GM23338 (cell line): ENCODE measurements around the gene SYK. TPM values are rescaled to one million over a fixed set of nuclear protein-coding genes. Genes with fewer than 3 reads are reported as not detected.

Experiments
- ATAC-seq: fragments of 200-7000 bp; cut with Tn5 transposase; 3 replicates; pipeline ENCODE4 v1.9.1; 2020
- DNase-seq: peaks from one replicate; pipeline ENCODE4 v3.0.0-alpha.2; 2015; ENCODE audit warnings: low spot score
- H2AFZ ChIP-seq: fragments of 200-600 bp; sonication (generic); 2 replicates; pipeline ENCODE4 v1.8.0; 2016; ENCODE audit warnings: antibody characterized with exemption, mild to moderate bottlenecking, moderate library complexity
- H3F3A ChIP-seq: fragments of 200-600 bp; sonication (generic); replicated peaks from 2 replicates; pipeline ENCODE4 v1.8.0; 2017; ENCODE audit warnings: antibody characterized with exemption, mixed run types, low read depth
- H3K27ac ChIP-seq: fragments of 200-600 bp; sonication (generic); 2 replicates; pipeline ENCODE4 v1.6.1; 2016; ENCODE audit warnings: low read depth
- H3K27me3 ChIP-seq: fragments of 200-600 bp; sonication (generic); 2 replicates; pipeline ENCODE4 v1.8.0; 2016; ENCODE audit warnings: mild to moderate bottlenecking, mixed run types, moderate library complexity; ENCODE audit not compliant: insufficient read depth
- H3K36me3 ChIP-seq: fragments of 200-600 bp; sonication (generic); 2 replicates; pipeline ENCODE4 v1.8.0; 2016; ENCODE audit warnings: mild to moderate bottlenecking; ENCODE audit not compliant: insufficient read depth
- H3K4me1 ChIP-seq: fragments of 200-600 bp; sonication (generic); 2 replicates; pipeline ENCODE4 v1.8.0; 2016; ENCODE audit warnings: mild to moderate bottlenecking, moderate library complexity; ENCODE audit not compliant: insufficient read depth
- H3K4me2 ChIP-seq: fragments of 200-600 bp; sonication (generic); 2 replicates; pipeline ENCODE4 v1.7.1; 2017; ENCODE audit warnings: mixed run types
- H3K4me3 ChIP-seq: fragments of 200-600 bp; sonication (generic); 2 replicates; pipeline ENCODE4 v1.6.1; 2016; ENCODE audit warnings: mixed run types
- H3K79me2 ChIP-seq: fragments of 200-600 bp; sonication (generic); replicated peaks from 2 replicates; pipeline ENCODE4 v1.8.0; 2017; ENCODE audit warnings: mild to moderate bottlenecking; ENCODE audit not compliant: insufficient read depth
- H3K9me2 ChIP-seq: fragments of 200-600 bp; sonication (generic); 2 replicates; pipeline ENCODE4 v1.8.0; 2017; ENCODE audit not compliant: insufficient read depth
- H4K20me1 ChIP-seq: fragments of 200-600 bp; sonication (generic); replicated peaks from 2 replicates; pipeline ENCODE4 v1.8.0; 2017; ENCODE audit warnings: mild to moderate bottlenecking; ENCODE audit not compliant: insufficient read depth
- H3K27ac Mint-ChIP-seq: 2 replicates; pipeline ENCODE4 v1.8.0; 2020; ENCODE audit warnings: inconsistent platforms, mild to moderate bottlenecking, moderate library complexity, mixed read lengths
- H3K27me3 Mint-ChIP-seq: 3 replicates; pipeline ENCODE4 v1.8.0; 2022; ENCODE audit warnings: low read depth, mild to moderate bottlenecking, moderate library complexity, mixed read lengths, inconsistent platforms; ENCODE audit not compliant: insufficient read depth, poor library complexity
- H3K36me3 Mint-ChIP-seq: 3 replicates; pipeline ENCODE4 v1.8.0; 2021; ENCODE audit warnings: low read depth, mild to moderate bottlenecking, inconsistent platforms, moderate library complexity, mixed read lengths
- H3K4me1 Mint-ChIP-seq: 3 replicates; pipeline ENCODE4 v1.8.0; 2020; ENCODE audit warnings: mild to moderate bottlenecking, inconsistent platforms, mixed read lengths
- H3K4me3 Mint-ChIP-seq: 3 replicates; pipeline ENCODE4 v1.8.0; 2021; ENCODE audit warnings: moderate library complexity, mild to moderate bottlenecking, inconsistent platforms, mixed read lengths
- H3K9me3 Mint-ChIP-seq: 3 replicates; pipeline ENCODE4 v1.8.0; 2020; ENCODE audit warnings: moderate library complexity, mild to moderate bottlenecking, inconsistent platforms, mixed read lengths
- CREB1 ChIP-seq: fragments of 250-450 bp; sonication (Bioruptor Pico); IDR thresholded peaks from 2 replicates; pipeline ENCODE4 v1.5.0; 2020; ENCODE audit warnings: low read depth, mild to moderate bottlenecking, moderate library complexity
- EZH2 ChIP-seq: fragments of 200-600 bp; sonication (generic); IDR thresholded peaks from one replicate; pipeline ENCODE4 v1.8.0; 2017; ENCODE audit warnings: antibody characterized with exemption, mild to moderate bottlenecking, low read depth; ENCODE audit not compliant: unreplicated experiment
- EZH2phosphoT487 ChIP-seq: fragments of 200-600 bp; sonication (generic); IDR thresholded peaks from one replicate; pipeline ENCODE4 v1.8.1; 2018; ENCODE audit warnings: antibody characterized with exemption; ENCODE audit not compliant: unreplicated experiment
- JUNB ChIP-seq: IDR thresholded peaks from one replicate; pipeline ENCODE4 v1.6.1; 2016; ENCODE audit warnings: antibody characterized with exemption; ENCODE audit not compliant: unreplicated experiment
- NANOG ChIP-seq: IDR thresholded peaks from 2 replicates; pipeline ENCODE4 v1.6.1; 2016; ENCODE audit warnings: antibody characterized with exemption, borderline replicate concordance
- POLR2AphosphoS5 ChIP-seq: IDR thresholded peaks from 2 replicates; pipeline ENCODE4 v1.6.1; 2016; ENCODE audit warnings: antibody characterized with exemption, low read depth
- REST ChIP-seq: IDR thresholded peaks from one replicate; pipeline ENCODE4 v1.6.1; 2018; ENCODE audit warnings: antibody characterized with exemption; ENCODE audit not compliant: unreplicated experiment
- STAT1 ChIP-seq: IDR thresholded peaks from one replicate; pipeline ENCODE4 v1.6.1; 2016; ENCODE audit warnings: antibody characterized with exemption; ENCODE audit not compliant: unreplicated experiment
- ZNF114 ChIP-seq: fragments of 250-450 bp; sonication (Bioruptor Pico); IDR thresholded peaks from 2 replicates; pipeline ENCODE4 v1.5.0; 2020; ENCODE audit warnings: mild to moderate bottlenecking, moderate library complexity
- ZNF331 ChIP-seq: fragments of 250-450 bp; sonication (Bioruptor Pico); IDR thresholded peaks from 2 replicates; pipeline ENCODE4 v1.5.0; 2020; ENCODE audit warnings: low read depth, mild to moderate bottlenecking, moderate library complexity
- ZNF462 ChIP-seq: fragments of 250-450 bp; sonication (Bioruptor Pico); IDR thresholded peaks from 2 replicates; pipeline ENCODE4 v1.5.0; 2020; ENCODE audit warnings: mild to moderate bottlenecking, moderate library complexity
- polyA plus RNA-seq: library from polyadenylated mRNA; unstranded; fragments of >200 nt; fragmentation: Nextera tagmentation; extraction: Ambion mirVana; gene quantifications from 2 replicates; pipeline ENCODE4 v1.2.1, GENCODE V29; 2016
- total RNA-seq: library from RNA; depleted of rRNA; stranded (reverse); fragments of >200 nt; shearing (Covaris generic); gene quantifications from 2 replicates; pipeline ENCODE4 v1.2.3, GENCODE V29; 2014
- TF ChIP-seq, protein P1 (sequence below): IDR thresholded peaks from 2 replicates; pipeline ENCODE4 v1.6.1; 2016; ENCODE audit warnings: antibody characterized with exemption
- TF ChIP-seq, protein P2 (sequence below), 2 experiments: fragments of 200-600 bp in 1 of 2; sonication (generic) in 1 of 2; conservative IDR thresholded peaks; 2 replicates each; pipeline versions ENCODE4 v1.5.1 to v1.6.1; 2016 to 2017; ENCODE audit warnings: antibody characterized with exemption in 2 of 2, low read depth in 2 of 2, mild to moderate bottlenecking in 2 of 2, moderate library complexity in 1 of 2

SYK gene
- total and polyA plus RNA-seq, 2 experiments from 2014 or later: 1.5 to 5.8 TPM

- H3F3A ChIP-seq: no peaks in the 10 kb centered on the region
- no peaks in the 10 kb centered on the region for H3K79me2 ChIP-seq
- Mint-ChIP-seq H3K27me3 (no peaks in the 10 kb centered on the region), H3K36me3 (no peaks in the 10 kb centered on the region), H3K4me3 (no peak overlapping the region), H3K4me1 (no peaks in the 10 kb centered on the region), H3K9me3 (no peaks in the 10 kb centered on the region), H3K27ac (no peak overlapping the region)
- H3K9me2 ChIP-seq: no peaks in the 10 kb centered on the region
- no peak for ATAC-seq
- no peaks in the 10 kb centered on the region for H3K27me3 ChIP-seq
- TF ChIP-seq ZNF114 (CRISPR knock-in tag) (no peak), JUNB (no peak), NANOG (no peak), ZNF331 (no peak), REST (no peak), POLR2AphosphoS5 (no peak), EZH2 (no peak), CREB1 (no peak), ZNF462 (no peak), STAT1 (no peak), EZH2phosphoT487 (no peak)
- TF ChIP-seq, protein P1, sequence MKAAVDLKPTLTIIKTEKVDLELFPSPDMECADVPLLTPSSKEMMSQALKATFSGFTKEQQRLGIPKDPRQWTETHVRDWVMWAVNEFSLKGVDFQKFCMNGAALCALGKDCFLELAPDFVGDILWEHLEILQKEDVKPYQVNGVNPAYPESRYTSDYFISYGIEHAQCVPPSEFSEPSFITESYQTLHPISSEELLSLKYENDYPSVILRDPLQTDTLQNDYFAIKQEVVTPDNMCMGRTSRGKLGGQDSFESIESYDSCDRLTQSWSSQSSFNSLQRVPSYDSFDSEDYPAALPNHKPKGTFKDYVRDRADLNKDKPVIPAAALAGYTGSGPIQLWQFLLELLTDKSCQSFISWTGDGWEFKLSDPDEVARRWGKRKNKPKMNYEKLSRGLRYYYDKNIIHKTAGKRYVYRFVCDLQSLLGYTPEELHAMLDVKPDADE: no peak
- TF ChIP-seq, protein P2, sequence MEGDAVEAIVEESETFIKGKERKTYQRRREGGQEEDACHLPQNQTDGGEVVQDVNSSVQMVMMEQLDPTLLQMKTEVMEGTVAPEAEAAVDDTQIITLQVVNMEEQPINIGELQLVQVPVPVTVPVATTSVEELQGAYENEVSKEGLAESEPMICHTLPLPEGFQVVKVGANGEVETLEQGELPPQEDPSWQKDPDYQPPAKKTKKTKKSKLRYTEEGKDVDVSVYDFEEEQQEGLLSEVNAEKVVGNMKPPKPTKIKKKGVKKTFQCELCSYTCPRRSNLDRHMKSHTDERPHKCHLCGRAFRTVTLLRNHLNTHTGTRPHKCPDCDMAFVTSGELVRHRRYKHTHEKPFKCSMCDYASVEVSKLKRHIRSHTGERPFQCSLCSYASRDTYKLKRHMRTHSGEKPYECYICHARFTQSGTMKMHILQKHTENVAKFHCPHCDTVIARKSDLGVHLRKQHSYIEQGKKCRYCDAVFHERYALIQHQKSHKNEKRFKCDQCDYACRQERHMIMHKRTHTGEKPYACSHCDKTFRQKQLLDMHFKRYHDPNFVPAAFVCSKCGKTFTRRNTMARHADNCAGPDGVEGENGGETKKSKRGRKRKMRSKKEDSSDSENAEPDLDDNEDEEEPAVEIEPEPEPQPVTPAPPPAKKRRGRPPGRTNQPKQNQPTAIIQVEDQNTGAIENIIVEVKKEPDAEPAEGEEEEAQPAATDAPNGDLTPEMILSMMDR (conservative IDR thresholded peaks at IDR 0.05; ENCODE audit: low read depth in 2 of 2): no peak
- H3K4me2 ChIP-seq: no peak overlapping the region
- H3K4me1 ChIP-seq: peaks cover 2% of the 10 kb centered on the region; the same call in 1 of the 2 replicates
- H2AFZ ChIP-seq: no peak overlapping the region
- H4K20me1 ChIP-seq: no peaks in the 10 kb centered on the region
- H3K27ac ChIP-seq: no peak overlapping the region
- DNase-seq: no peak
- H3K4me3 ChIP-seq: no peak overlapping the region
- no peaks in the 10 kb centered on the region for H3K36me3 ChIP-seq
Measured at GRCh38 chr9:90926936-90927335, 125.3 kb downstream of the SYK start.
